Stimulated activated CD8-positive, alpha-beta memory T cell treated with anti-CD3 and anti-CD28 coated beads, Interleukin-4, amount 100 ng/mL, for 24 hours (primary cell): ENCODE data around the gene DNAJC15.
"Not testable (repeated sequence)": the region's sequence is repeated elsewhere in the genome, so short reads cannot be mapped to it uniquely, and the experiment has no call there.

Source experiments
- DNase-seq: peaks from one replicate; pipeline ENCODE4 v3.0.0-alpha.2; 2020; ENCODE audit warnings: low read depth

DNAJC15 gene

GRCh38 chr13:43045302-43045773 lies 22.0 kb downstream of the DNAJC15 start:
- not testable (repeated sequence) for DNase-seq

- no peak for DNase-seq
Observed at GRCh38 chr13:43046259-43046658, 22.9 kb downstream of the DNAJC15 start.

- no peak for DNase-seq
Observed at GRCh38 chr13:43054803-43055802, 31.7 kb downstream of the DNAJC15 start.

- no peak for DNase-seq
Observed at GRCh38 chr13:43057653-43058317, 34.4 kb downstream of the DNAJC15 start.

GRCh38 chr13:43058318-43058674 lies 34.9 kb downstream of the DNAJC15 start:
- DNase-seq: no peak

- DNase-seq: no peak
Observed at GRCh38 chr13:43058831-43059230, 35.4 kb downstream of the DNAJC15 start.

- DNase-seq: not testable (repeated sequence)
Observed at GRCh38 chr13:43059779-43060178, 36.4 kb downstream of the DNAJC15 start.

- DNase-seq: not testable (repeated sequence)
Observed at GRCh38 chr13:43060806-43061205, 37.4 kb downstream of the DNAJC15 start.

GRCh38 chr13:43061496-43062280 lies 38.3 kb downstream of the DNAJC15 start:
- no peak for DNase-seq

GRCh38 chr13:43071824-43072223 lies 48.4 kb downstream of the DNAJC15 start:
- no peak for DNase-seq

- no peak for DNase-seq
Observed at GRCh38 chr13:43072394-43072793, 49.0 kb downstream of the DNAJC15 start.

- no peak for DNase-seq
Observed at GRCh38 chr13:43074824-43075510, 51.6 kb downstream of the DNAJC15 start.

- not testable (repeated sequence) for DNase-seq
Observed at GRCh38 chr13:43075511-43075902, 52.1 kb downstream of the DNAJC15 start.

GRCh38 chr13:43077046-43077445 lies 53.7 kb downstream of the DNAJC15 start:
- DNase-seq: no peak

- DNase-seq: no peak
Observed at GRCh38 chr13:43077461-43077860, 54.1 kb downstream of the DNAJC15 start.

GRCh38 chr13:43077906-43078305 lies 54.5 kb downstream of the DNAJC15 start:
- DNase-seq: no peak

- no peak for DNase-seq
Observed at GRCh38 chr13:43078399-43078798, 55.0 kb downstream of the DNAJC15 start.

- DNase-seq: no peak
Observed at GRCh38 chr13:43079392-43079931, 56.1 kb downstream of the DNAJC15 start.

GRCh38 chr13:43080199-43080598 lies 56.8 kb downstream of the DNAJC15 start:
- no peak for DNase-seq

GRCh38 chr13:43081866-43082265 lies 58.5 kb downstream of the DNAJC15 start:
- no peak for DNase-seq

- no peak for DNase-seq
Observed at GRCh38 chr13:43083750-43084149, 60.4 kb downstream of the DNAJC15 start.
